ENCODE results near the gene VLDLR. TPM values are rescaled to one million over a fixed set of nuclear protein-coding genes. Genes with fewer than 3 reads are reported as not detected.
"Not testable (repeated sequence)": the region's sequence is repeated elsewhere in the genome, so short reads cannot be mapped to it uniquely, and the experiment has no call there.

The VLDLR gene
- total RNA-seq, 1 donor from 2014 or later = 2.0 TPM

DNA sequence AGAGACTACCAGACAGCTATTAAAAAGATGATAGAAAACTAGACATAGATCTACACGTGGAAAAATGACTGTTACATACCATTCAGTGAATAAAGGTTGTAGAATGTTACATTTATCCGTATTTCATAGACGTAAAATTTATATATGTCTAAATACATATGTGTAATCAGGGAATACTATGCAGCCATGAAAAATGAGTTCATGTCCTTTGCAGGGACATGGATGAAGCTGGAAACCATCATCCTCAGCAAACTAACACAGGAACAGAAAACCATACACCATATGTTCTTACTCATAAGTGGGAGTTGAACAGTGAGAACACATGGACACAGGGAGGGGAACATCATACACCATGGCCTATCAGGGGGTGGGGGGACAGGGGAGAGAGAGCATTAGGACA, 85.7 kb downstream of the VLDLR start:
- not testable (repeated sequence) for DNase-seq (ENCODE audit: low spot score); ATAC-seq

Other genes with a start within 250 kb of the VLDLR start
- gene KCNV2, start 95.7 kb downstream of the VLDLR start, total RNA-seq = not detected
- 8.1 TPM for gene PUM3, start 222.3 kb downstream of the VLDLR start, total RNA-seq

Measured in left lobe of liver (tissue), 2 donors.